Heart left ventricle (tissue), 16 donors: ENCODE measurements around the gene SLC13A3. TPM values are rescaled to one million over a fixed set of nuclear protein-coding genes. Genes with fewer than 3 reads are reported as not detected.
A peak's percentile ranks its signal among the peaks of the same experiment; 100 is the strongest.

ENCODE experiments used
- ATAC-seq, 4 donors: fragments of 200-7000 bp; cut with Tn5 transposase; one replicate each; pipeline ENCODE4 v1.9.1; 2020 to 2022; ENCODE audit warnings: moderate library complexity in 4 of 4, mild to moderate bottlenecking in 3 of 4, moderate number of reproducible peaks in 1 of 4
- DNase-seq, 5 donors: peaks; one replicate each; pipeline ENCODE4 v3.0.0-alpha.2; 2020
- H3K27ac ChIP-seq, 12 donors: fragments of 200-600 bp; sonication (generic) in 4 of 12; one replicate each; pipeline versions ENCODE4 v1.5.0 to v1.8.0; 2016 to 2022; ENCODE audit warnings: mild to moderate bottlenecking in 2 of 12
- H3K27me3 ChIP-seq, 9 donors: fragments of 200-600 bp; sonication (generic) in 2 of 9; one replicate each; pipeline versions ENCODE4 v1.5.1 to v1.8.0; 2016 to 2022; ENCODE audit warnings: mild to moderate bottlenecking in 3 of 9
- H3K36me3 ChIP-seq, 9 donors: fragments of 200-600 bp; sonication (generic) in 2 of 9; one replicate each; pipeline versions ENCODE4 v1.5.0 to v1.8.0; 2018 to 2022; ENCODE audit warnings: mild to moderate bottlenecking in 2 of 9
- H3K4me1 ChIP-seq, 12 donors: fragments of 200-600 bp; sonication (generic) in 4 of 12; one replicate each; pipeline versions ENCODE4 v1.5.0 to v1.8.0; 2016 to 2022; ENCODE audit warnings: mild to moderate bottlenecking in 3 of 12
- H3K4me3 ChIP-seq, 12 donors: fragments of 200-600 bp; sonication (generic) in 4 of 12; one replicate each; pipeline versions ENCODE4 v1.5.0 to v1.8.0; 2017 to 2022; ENCODE audit warnings: mild to moderate bottlenecking in 9 of 12, moderate library complexity in 4 of 12
- H3K9me3 ChIP-seq, 12 donors: fragments of 200-600 bp; sonication (generic) in 4 of 12; one replicate each; pipeline versions ENCODE4 v1.5.0 to v1.8.0; 2016 to 2022; ENCODE audit warnings: mild to moderate bottlenecking in 1 of 12
- CTCF ChIP-seq, 12 donors: fragments of 200-600 bp; sonication (generic) in 4 of 12; IDR thresholded peaks; one replicate each; pipeline versions ENCODE4 v1.5.0 to v1.8.0; 2018 to 2022; ENCODE audit warnings: antibody characterized with exemption in 12 of 12, mild to moderate bottlenecking in 5 of 12
- POLR2A ChIP-seq, 2 donors: fragments of 450-650 bp; IDR thresholded peaks; one replicate each; pipeline ENCODE4 v1.6.1; 2017; ENCODE audit warnings: antibody characterized with exemption in 2 of 2, mild to moderate bottlenecking in 2 of 2, moderate library complexity in 2 of 2
- WGBS, 4 donors: extraction: QIAGEN DNeasy Blood & Tissue Kit in 2 of 4; methylation state at CpG; one replicate each; pipeline versions ENCODE4 v1.1.5 to v1.1.7; 2013 to 2018; 5-methylcytosine and 5-hydroxymethylcytosine counted together
- intact Hi-C, 10 donors: fragments of 100-400 bp; cut with DNase I; formaldehyde crosslinking; loops; one replicate each; pipeline versions ENCODE4 v1.11.1 to v1.14.2; 2022
- polyA plus RNA-seq, 2 donors: library from polyadenylated mRNA; stranded (reverse); fragments of 200-250 nt; gene quantifications; one replicate each; pipeline ENCODE4 v1.2.3, GENCODE V29; 2013
- total RNA-seq, 9 donors: library from RNA; depleted of rRNA in 2 of 9; stranded (reverse); fragments of >200 nt in 2 of 9; fragmentation: NEBNext Ultra II Directional in 3 of 9; extraction: Animal tissue kit (Norgen Biotek cat#: 25700) in 3 of 9; gene quantifications; one replicate each; pipeline versions ENCODE4 v1.1.0 to v1.2.4, GENCODE V29; 2016 to 2023
- donor health status: ischemic (EF 13 %, LVEDD 7.1; RV severe dilation, severe dysfunction).
- donor health status: healthy with polysubstance abuse.
- donor health status: DM: no; HTN: yes; CAD: no.
- donor health status: DM: no; HTN: no; CAD: no.
- donor health status: ischemic (EF 25% LVEDD 6.9; RV normal size, moderate dysfunction).
- donor health status: ischemic (EF 25% LVEDD 5.7; RV mildly dilated, moderate dysfunction).
- donor health status: healthy.
- donor health status: DM: yes; HTN: yes; CAD: no.
- donor health status: ischemic (EF 35%, LVEDD 5.7; RV mildly dilated, moderate dysfunction).
- donor health status: nonischemic (EF 11% LVEDD 7.7; RV severe dilation, severe dysfunction).
- donor health status: DM: yes; HTN: yes; CAD: no.
- donor health status: PGD.
- donor health status: ischemic (EF 29% LVEDD 5.4; RV normal size, mild dysfunction).
- donor health status: nonischemic (EF 23%, LVEDD 6.1; RV moderate dilation, normal function).

The SLC13A3 gene
- total and polyA plus RNA-seq, 11 donors = 0.13 to 2.6 (median 0.54) TPM

- 2 to 7% (median 4%) methylated on average over 31 to 49 of the region's 49 CpGs for WGBS, 4 donors
- Histone ChIP-seq H3K27ac (peak within 1 kb of the TSS in 9 of 12 donors; percentile 16 to 87 (median 55)), H3K36me3 (no peaks in the 10 kb centered on the region), H3K27me3 (peaks cover 0 to 28% (median 4%) of the 10 kb centered on the region in 9 donors), H3K4me1 (peaks cover 0 to 13% (median 7%) of the 10 kb centered on the region in 12 donors), H3K9me3 (no peaks in the 10 kb centered on the region), H3K4me3 (peak within 1 kb of the TSS; percentile 42 to 86 (median 69))
- peak; percentile 86 to 98 (median 97) for ATAC-seq
- DNase-seq = peak; percentile 47 to 92 (median 81)
- TF ChIP-seq POLR2A (IDR thresholded peaks at IDR 0.05) (peak in 1 of 2 donors; percentile 26), CTCF (IDR thresholded peaks at IDR 0.05) (no peak)
- intact Hi-C loops = loop anchor here in 1 of 10 donors (5.0 kb wide), 1 partner anchor 174 kb away; the partner anchor contains the start of gene TP53RK
These were observed 138.1 kb downstream of the SLC13A3 start, which contains the start of gene ZNF334 for GRCh38 chr20:46512943-46513844. Gene ZNF334, minus strand, starts transcription at chr20:46513559. Its CDS starts 1,457 bp downstream, at chr20:46512102.

GRCh38 chr20:46509523-46509922 lies 141.7 kb downstream of the SLC13A3 start:
- H3K4me1 ChIP-seq = peaks cover 0 to 13% (median 7%) of the 10 kb centered on the region in 12 donors
- WGBS, 4 donors = 69 to 87% (median 74%) methylated on average over 2 of the region's 2 CpGs
- no peaks in the 10 kb centered on the region for H3K36me3 ChIP-seq
- TF ChIP-seq POLR2A (IDR thresholded peaks at IDR 0.05) (no peak), CTCF (IDR thresholded peaks at IDR 0.05) (no peak)
- DNase-seq (no peak), ATAC-seq (no peak)
- intact Hi-C loops = no loop called here
- H3K4me3 ChIP-seq = no peak overlapping the region
- peaks cover 0 to 7% (median 0%) of the 10 kb centered on the region in 9 donors for H3K27me3 ChIP-seq
- H3K27ac ChIP-seq = no peak overlapping the region
- H3K9me3 ChIP-seq = no peaks in the 10 kb centered on the region

Other genes with a start within 250 kb of the SLC13A3 start
- gene ELMO2, start 244.8 kb downstream of the SLC13A3 start, total RNA-seq = 10 to 100 TPM; 22.7 to 57.5 (median 34.5) TPM
- gene ELMO2, start 244.8 kb downstream of the SLC13A3 start, polyA plus RNA-seq = 10 to 100 TPM; 14.6 to 29.0 TPM
- gene ZNF334, start 137.9 kb downstream of the SLC13A3 start, total RNA-seq = 1 to 10 TPM in 6 of 9 donors, under 1 TPM in 3; 0.31 to 2.5 (median 1.3) TPM
- gene ZNF334, start 137.9 kb downstream of the SLC13A3 start, polyA plus RNA-seq = under 1 TPM; 0.78 to 0.95 TPM
- gene OCSTAMP, start 100.8 kb downstream of the SLC13A3 start, total RNA-seq = not detected
- gene OCSTAMP, start 100.8 kb downstream of the SLC13A3 start, polyA plus RNA-seq = not detected
- gene TP53RK, start 38.0 kb upstream of the SLC13A3 start, total RNA-seq = 10 to 100 TPM in 1 of 9 donors, 1 to 10 TPM in 8; 5.1 to 10.8 (median 7.9) TPM
- gene TP53RK, start 38.0 kb upstream of the SLC13A3 start, polyA plus RNA-seq = 1 to 10 TPM; 5.0 to 9.9 TPM
- gene SLC2A10, start 58.2 kb upstream of the SLC13A3 start, total RNA-seq = 1 to 10 TPM; 2.1 to 6.3 (median 3.1) TPM
- 1 to 10 TPM; 1.4 to 2.4 TPM for gene SLC2A10, start 58.2 kb upstream of the SLC13A3 start, polyA plus RNA-seq
- 1 to 10 TPM in 3 of 9 donors, under 1 TPM in 6; 0.32 to 4.2 (median 0.88) TPM for gene EYA2, start 243.4 kb upstream of the SLC13A3 start, total RNA-seq
- under 1 TPM; 0.30 to 0.35 TPM for gene EYA2, start 243.4 kb upstream of the SLC13A3 start, polyA plus RNA-seq